Measurements from ENCODE around the gene CIAO2A. TPM values are rescaled to one million over a fixed set of nuclear protein-coding genes. Genes with fewer than 3 reads are reported as not detected.

Gene CIAO2A
- total RNA-seq, 1 donor from 2014 or later, result 2.4 TPM

GRCh38 chr15:64037116-64037515, 56.5 kb downstream of the CIAO2A start:
- no peak for DNase-seq (ENCODE audit: low spot score in 2 of 2)
- no peak for TF ChIP-seq CTCF (IDR thresholded peaks at IDR 0.05)
- H3K4me1 ChIP-seq, result no peaks in the 10 kb centered on the region
- no peak overlapping the region for H3K4me3 ChIP-seq
- H3K27ac ChIP-seq, result no peak overlapping the region
- H3K36me3 ChIP-seq, result no peaks in the 10 kb centered on the region
- intact Hi-C loops (cut with DNase I), result no loop called here
- H3K9me3 ChIP-seq, result no peaks in the 10 kb centered on the region
- H3K27me3 ChIP-seq, result no peaks in the 10 kb centered on the region

GRCh38 chr15:64035525-64035924, 58.1 kb downstream of the CIAO2A start:
- no peak for DNase-seq (ENCODE audit: low spot score in 2 of 2)
- intact Hi-C loops (cut with DNase I), result no loop called here
- no peak overlapping the region for H3K27ac ChIP-seq
- no peaks in the 10 kb centered on the region for H3K4me1 ChIP-seq
- H3K4me3 ChIP-seq, result no peak overlapping the region
- H3K27me3 ChIP-seq, result no peaks in the 10 kb centered on the region
- no peaks in the 10 kb centered on the region for H3K36me3 ChIP-seq
- H3K9me3 ChIP-seq, result no peaks in the 10 kb centered on the region
- no peak for TF ChIP-seq CTCF (IDR thresholded peaks at IDR 0.05)

DNA sequence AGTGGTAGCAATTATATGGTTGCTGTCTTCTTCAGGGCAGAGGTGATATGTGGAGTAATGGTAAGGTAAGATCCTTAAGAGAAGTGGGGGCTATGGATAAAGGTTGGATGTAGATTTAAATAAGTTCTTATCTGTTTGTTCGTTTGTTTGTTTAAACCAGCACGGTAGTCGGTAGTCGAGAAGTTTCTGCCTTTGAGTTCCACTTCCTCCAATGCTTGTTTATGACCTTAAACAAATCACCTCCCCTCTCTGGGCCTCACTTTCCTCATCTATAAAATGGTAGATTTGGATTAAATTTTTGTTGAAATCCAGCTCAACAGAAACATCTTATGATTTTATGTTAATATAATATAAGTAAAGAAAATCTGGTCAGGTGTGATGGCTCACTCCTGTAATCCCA, 59.1 kb downstream of the CIAO2A start:
- no peaks in the 10 kb centered on the region for H3K9me3 ChIP-seq
- no peak for DNase-seq (ENCODE audit: low spot score in 2 of 2)
- no peaks in the 10 kb centered on the region for H3K36me3 ChIP-seq
- no peak overlapping the region for H3K4me3 ChIP-seq
- H3K27me3 ChIP-seq, result no peaks in the 10 kb centered on the region
- H3K27ac ChIP-seq, result no peak overlapping the region
- no peak for TF ChIP-seq CTCF (IDR thresholded peaks at IDR 0.05)
- intact Hi-C loops (cut with DNase I), result no loop called here
- H3K4me1 ChIP-seq, result no peaks in the 10 kb centered on the region

GRCh38 chr15:64032329-64032728, 61.3 kb downstream of the CIAO2A start:
- TF ChIP-seq CTCF (IDR thresholded peaks at IDR 0.05), result no peak

GRCh38 chr15:64030123-64030522, 63.5 kb downstream of the CIAO2A start:
- H3K9me3 ChIP-seq, result no peaks in the 10 kb centered on the region
- H3K27me3 ChIP-seq, result no peaks in the 10 kb centered on the region
- no peak for TF ChIP-seq CTCF (IDR thresholded peaks at IDR 0.05)
- no peaks in the 10 kb centered on the region for H3K36me3 ChIP-seq
- H3K4me1 ChIP-seq, result no peaks in the 10 kb centered on the region
- H3K27ac ChIP-seq, result no peak overlapping the region
- intact Hi-C loops (cut with DNase I), result no loop called here
- no peak for DNase-seq (ENCODE audit: low spot score in 2 of 2)
- no peak overlapping the region for H3K4me3 ChIP-seq

More at GRCh38 chr15:64032329-64032728, 61.3 kb downstream of the CIAO2A start:
- Histone ChIP-seq H3K36me3 (no peaks in the 10 kb centered on the region), H3K4me1 (no peaks in the 10 kb centered on the region), H3K27ac (no peak overlapping the region), H3K27me3 (no peaks in the 10 kb centered on the region), H3K9me3 (no peaks in the 10 kb centered on the region), H3K4me3 (no peak overlapping the region)
- intact Hi-C loops (cut with DNase I), result no loop called here
- no peak for DNase-seq (ENCODE audit: low spot score in 2 of 2)

- no peaks in the 10 kb centered on the region for H3K36me3 ChIP-seq
- no peaks in the 10 kb centered on the region for H3K27me3 ChIP-seq
- H3K9me3 ChIP-seq, result no peaks in the 10 kb centered on the region
- H3K27ac ChIP-seq, result no peak overlapping the region
- DNase-seq (ENCODE audit: low spot score in 2 of 2), result no peak
- no peaks in the 10 kb centered on the region for H3K4me1 ChIP-seq
- intact Hi-C loops (cut with DNase I), result no loop called here
- no peak overlapping the region for H3K4me3 ChIP-seq
- TF ChIP-seq CTCF (IDR thresholded peaks at IDR 0.05), result no peak
Observed at GRCh38 chr15:64029633-64030032, 64.0 kb downstream of the CIAO2A start.
